HL-60 (cell line): Measurements from ENCODE around the gene LIMS2.

Experiments
- DNase-seq, 2 experiments: peaks; one replicate each; pipeline ENCODE4 v3.0.0-alpha.2; 2010 to 2020; ENCODE audit warnings: low read depth in 1 of 2, low spot score in 1 of 2
- H3K27ac ChIP-seq: fragments of 250-450 bp; sonication (Bioruptor Pico); replicated peaks from 2 replicates; pipeline ENCODE4 v1.5.1; 2020; ENCODE audit warnings: mild to moderate bottlenecking, moderate library complexity
- H3K27me3 ChIP-seq: fragments of 250-450 bp; sonication (Bioruptor Pico); 2 replicates; pipeline ENCODE4 v1.5.1; 2021; ENCODE audit warnings: mild to moderate bottlenecking, moderate library complexity; ENCODE audit not compliant: insufficient read depth, poor library complexity, severe bottlenecking
- H3K4me3 ChIP-seq: replicated peaks from 2 replicates; pipeline ENCODE4 v1.5.1; 2011; ENCODE audit warnings: mild to moderate bottlenecking, control low read depth, low read length; ENCODE audit not compliant: insufficient read depth
- CTCF ChIP-seq: IDR thresholded peaks from one replicate; pipeline ENCODE4 v1.5.1; 2011; ENCODE audit warnings: low read length, control low read depth, inconsistent platforms; ENCODE audit not compliant: insufficient read depth
- GABPA ChIP-seq: IDR thresholded peaks from 2 replicates; pipeline ENCODE4 v1.6.1; 2012; ENCODE audit warnings: low read depth
- POLR2AphosphoS5 ChIP-seq: IDR thresholded peaks from 2 replicates; pipeline ENCODE4 v1.6.1; 2012; ENCODE audit warnings: low read depth
- REST ChIP-seq: IDR thresholded peaks from 2 replicates; pipeline ENCODE4 v1.6.1; 2012; ENCODE audit warnings: low read depth; ENCODE audit not compliant: insufficient replicate concordance
- SPI1 ChIP-seq: IDR thresholded peaks from 2 replicates; pipeline ENCODE4 v1.6.1; 2012; ENCODE audit warnings: low read depth, mild to moderate bottlenecking, borderline replicate concordance

LIMS2 gene

GRCh38 chr2:127698553-127699355, 23.4 kb upstream of the LIMS2 start:
- TF ChIP-seq GABPA: no peak
- TF ChIP-seq POLR2AphosphoS5: no peak
- TF ChIP-seq REST: no peak
- TF ChIP-seq CTCF: no peak
- TF ChIP-seq SPI1: no peak
- Histone ChIP-seq H3K27ac (no peak overlapping the region), H3K27me3 (no peaks in the 10 kb centered on the region), H3K4me3 (no peak overlapping the region)
- DNase-seq: no peak

- Histone ChIP-seq H3K4me3 (no peak overlapping the region), H3K27ac (no peak overlapping the region), H3K27me3 (no peaks in the 10 kb centered on the region)
- TF ChIP-seq GABPA: no peak
- no peak for TF ChIP-seq POLR2AphosphoS5
- TF ChIP-seq CTCF: no peak
- no peak for DNase-seq
Measured at GRCh38 chr2:127697482-127698180, 22.3 kb upstream of the LIMS2 start.

- Histone ChIP-seq H3K27me3 (no peaks in the 10 kb centered on the region), H3K27ac (no peak overlapping the region), H3K4me3 (no peak overlapping the region)
- TF ChIP-seq CTCF: peak; percentile 8
- TF ChIP-seq GABPA: no peak
- no peak for TF ChIP-seq SPI1
- peak in 1 of 2 experiments; percentile 61 for DNase-seq
Measured at GRCh38 chr2:127695491-127696472, 20.5 kb upstream of the LIMS2 start.

- no peak overlapping the region for H3K4me3 ChIP-seq
Measured at GRCh38 chr2:127694986-127695385, 19.7 kb upstream of the LIMS2 start.

More at GRCh38 chr2:127694986-127695385, 19.7 kb upstream of the LIMS2 start:
- no peak for DNase-seq
- TF ChIP-seq SPI1: no peak
- no peak for TF ChIP-seq POLR2AphosphoS5
- no peak for TF ChIP-seq GABPA
- no peak for TF ChIP-seq CTCF
- TF ChIP-seq REST: no peak
- Histone ChIP-seq H3K27me3 (no peaks in the 10 kb centered on the region), H3K27ac (no peak overlapping the region)
